Endometrial microvascular endothelial cells (primary cell): ENCODE measurements around the gene CENATAC. TPM values are rescaled to one million over a fixed set of nuclear protein-coding genes. Genes with fewer than 3 reads are reported as not detected.
"Not testable (repeated sequence)": the region's sequence is repeated elsewhere in the genome, so short reads cannot be mapped to it uniquely, and the experiment has no call there.

ENCODE experiments used
- in situ Hi-C: cut with HindIII; loops from 2 replicates; pipeline ENCODE4 v1.10.0; 2017; ENCODE audit warnings: low sequenced_read_pairs, low pct_unique_long_range_greater_than_20kb; ENCODE audit errors: inconsistent ontology term
- total RNA-seq: library from RNA; depleted of rRNA; stranded (reverse); fragments of >200 nt; gene quantifications from one replicate; pipeline ENCODE4 v1.2.3, GENCODE V29; 2015; ENCODE audit errors: inconsistent ontology term

Gene CENATAC
- total RNA-seq, 1 donor from 2014 or later, result 6.6 TPM

DNA sequence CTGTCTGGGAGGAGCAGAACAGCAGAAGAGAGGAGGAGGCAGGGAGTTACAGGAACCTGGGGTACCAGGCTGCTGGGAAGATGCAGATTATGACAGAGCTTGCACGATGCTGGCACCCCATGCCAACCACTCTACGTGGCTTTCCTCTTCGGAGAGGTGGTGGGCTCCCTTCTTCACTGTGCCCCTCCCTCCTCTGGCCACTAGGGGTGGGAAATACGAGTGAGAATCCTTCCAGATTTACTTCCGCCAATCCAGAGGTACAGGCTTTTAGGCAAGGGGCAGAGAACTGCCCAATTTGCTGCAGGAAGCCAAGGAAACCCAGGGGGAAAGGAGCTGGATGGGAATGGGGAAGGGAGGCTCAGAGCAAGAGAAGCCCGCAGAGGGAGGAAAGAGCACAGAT lies 46.8 kb downstream of the CENATAC start:
- in situ Hi-C loops, result no loop called here

DNA sequence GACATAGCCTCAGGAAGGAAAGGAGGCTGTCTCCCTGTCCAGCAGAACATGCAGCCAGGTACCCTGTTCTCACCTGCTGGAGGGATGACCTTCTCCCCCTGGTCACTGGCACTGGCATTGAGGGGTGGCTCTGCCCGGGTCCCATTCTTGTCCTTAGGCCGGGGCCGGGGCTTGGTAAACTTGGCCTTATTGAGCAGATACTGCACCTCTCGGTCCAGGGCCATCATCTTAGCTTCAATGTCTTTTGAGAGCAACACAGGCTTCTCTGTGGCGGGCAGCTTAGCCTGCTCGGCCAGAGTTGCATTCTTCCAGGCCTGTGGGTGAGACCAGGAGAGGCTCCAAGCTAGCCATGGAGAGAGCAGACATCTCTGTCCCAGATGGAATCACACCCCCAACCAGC lies 48.6 kb downstream of the CENATAC start:
- in situ Hi-C loops, result no loop called here

- in situ Hi-C loops, result no loop called here
Observed at GRCh38 chr11:119047205-119047604, 49.3 kb downstream of the CENATAC start.

DNA sequence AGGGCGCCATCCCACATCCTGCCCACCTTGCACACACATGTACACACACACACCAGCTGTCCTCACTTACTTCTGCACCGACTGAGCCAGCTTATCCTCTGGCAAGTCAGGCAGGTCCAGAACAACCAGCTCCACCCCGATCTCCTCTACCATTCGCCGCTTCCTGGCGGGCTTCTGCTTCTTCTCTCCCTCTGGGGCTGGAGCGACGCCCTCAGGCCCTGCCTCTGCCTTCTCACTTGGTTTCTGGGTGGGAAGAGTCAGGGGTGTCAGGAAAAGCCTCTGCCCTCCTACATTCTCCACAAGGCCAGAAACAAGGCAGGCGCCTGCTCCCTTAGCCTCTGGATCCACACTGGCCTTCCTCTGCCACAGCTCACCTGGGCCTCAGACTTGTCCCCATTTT lies 50.7 kb downstream of the CENATAC start:
- in situ Hi-C loops, result no loop called here

DNA sequence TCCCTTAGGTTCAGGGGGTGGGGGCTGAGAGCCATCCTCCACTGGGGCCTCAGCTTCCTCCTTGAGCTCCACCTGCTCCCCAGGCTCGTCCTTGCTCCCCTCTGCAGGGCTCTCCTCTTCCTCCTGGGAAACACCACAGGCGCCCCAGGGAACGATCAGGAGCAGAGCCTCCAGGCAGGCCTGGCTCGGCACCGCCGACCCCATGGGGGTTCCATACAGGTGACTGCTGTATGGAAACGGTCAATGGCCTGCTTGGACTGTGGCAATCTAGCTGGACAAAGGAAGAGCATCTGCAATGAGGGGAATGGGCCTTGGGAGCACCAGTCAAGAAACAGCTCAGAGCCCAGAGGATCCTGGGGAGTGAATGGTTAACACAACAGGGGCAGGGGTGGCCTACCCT lies 51.1 kb downstream of the CENATAC start:
- in situ Hi-C loops, result no loop called here

GRCh38 chr11:119051440-119052162 lies 53.7 kb downstream of the CENATAC start:
- in situ Hi-C loops, result no loop called here

- in situ Hi-C loops, result no loop called here
Observed at GRCh38 chr11:119052163-119052814, 54.4 kb downstream of the CENATAC start.

- in situ Hi-C loops, result no loop called here
Observed at GRCh38 chr11:119054418-119054817, 56.5 kb downstream of the CENATAC start.

GRCh38 chr11:119055901-119056300 lies 58.0 kb downstream of the CENATAC start:
- in situ Hi-C loops, result no loop called here

- in situ Hi-C loops, result no loop called here
Observed at GRCh38 chr11:119056421-119056999, 58.6 kb downstream of the CENATAC start.

- in situ Hi-C loops, result no loop called here
Observed at GRCh38 chr11:119057000-119057769, 59.2 kb downstream of the CENATAC start, which contains the start of gene HYOU1. Gene HYOU1 (minus strand): TSS chr11:119057205. CDS start chr11:119056160, 1,045 bp downstream.

GRCh38 chr11:119059128-119059527 lies 61.2 kb downstream of the CENATAC start:
- in situ Hi-C loops, result not testable (repeated sequence)

GRCh38 chr11:119061256-119061655 lies 63.3 kb downstream of the CENATAC start:
- in situ Hi-C loops, result no loop called here

DNA sequence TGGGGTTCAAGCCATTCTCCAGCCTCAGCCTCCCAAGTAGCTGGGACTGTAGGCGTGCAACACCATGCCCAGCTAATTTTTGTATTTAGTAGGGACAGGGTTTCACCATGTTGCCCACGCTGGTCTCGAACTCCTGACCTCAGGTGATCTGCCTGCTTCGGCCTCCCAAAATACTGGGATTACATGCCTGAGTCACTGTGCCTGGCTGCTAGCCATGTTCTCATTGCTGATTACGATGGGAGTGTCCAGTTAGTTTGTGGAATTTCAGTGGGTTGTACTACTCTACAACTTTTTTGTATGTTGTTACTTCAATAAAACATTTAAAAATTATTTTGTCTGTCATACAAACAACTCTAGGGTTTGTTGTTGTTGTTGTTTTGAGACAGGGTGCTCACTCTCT lies 64.8 kb downstream of the CENATAC start:
- in situ Hi-C loops, result no loop called here

GRCh38 chr11:119065369-119065768 lies 67.4 kb downstream of the CENATAC start:
- in situ Hi-C loops, result no loop called here

Other genes with a start within 250 kb of the CENATAC start
- 104 TPM for gene DDX6, start 207.0 kb upstream of the CENATAC start, total RNA-seq
- gene CXCR5, start 114.2 kb upstream of the CENATAC start, total RNA-seq, result not detected
- 10.9 TPM for gene BCL9L, start 72.2 kb upstream of the CENATAC start, total RNA-seq
- not detected for gene UPK2, start 41.8 kb upstream of the CENATAC start, total RNA-seq
- not detected for gene FOXR1, start 26.4 kb upstream of the CENATAC start, total RNA-seq
- gene RPS25, start 20.2 kb downstream of the CENATAC start, total RNA-seq, result 1,064 TPM
- 82.7 TPM for gene TRAPPC4, start 20.6 kb downstream of the CENATAC start, total RNA-seq
- 22.6 TPM for gene SLC37A4, start 32.7 kb downstream of the CENATAC start, total RNA-seq
- 138 TPM for gene HYOU1, start 59.1 kb downstream of the CENATAC start, total RNA-seq
- 23.9 TPM for gene VPS11, start 69.7 kb downstream of the CENATAC start, total RNA-seq
- 8.2 TPM for gene HMBS, start 86.7 kb downstream of the CENATAC start, total RNA-seq
- 35.8 TPM for gene DPAGT1, start 103.7 kb downstream of the CENATAC start, total RNA-seq
- 6.2 TPM for gene C2CD2L, start 109.2 kb downstream of the CENATAC start, total RNA-seq
- gene HINFP, start 123.4 kb downstream of the CENATAC start, total RNA-seq, result 11.4 TPM
- gene ABCG4, start 150.9 kb downstream of the CENATAC start, total RNA-seq, result not detected
- gene NLRX1, start 170.6 kb downstream of the CENATAC start, total RNA-seq, result 16.7 TPM
- not detected for gene NHERF4, start 187.3 kb downstream of the CENATAC start, total RNA-seq
- gene CBL, start 208.2 kb downstream of the CENATAC start, total RNA-seq, result 20.4 TPM